Mesothelial cell of epicardium (in vitro differentiated cells): ENCODE measurements around the gene IFNGR2. TPM values are rescaled to one million over a fixed set of nuclear protein-coding genes. Genes with fewer than 3 reads are reported as not detected.
A peak's percentile ranks its signal among the peaks of the same experiment; 100 is the strongest.

ENCODE experiments used
- DNase-seq, 2 experiments: peaks; one replicate each; pipeline ENCODE4 v3.0.0; 2021; ENCODE audit warnings: low spot score in 2 of 2; ENCODE audit not compliant: unreplicated experiment in 2 of 2
- H3K27ac Mint-ChIP-seq: 2 replicates; pipeline ENCODE4 v1.8.0; 2021; ENCODE audit warnings: mixed read lengths
- H3K27me3 Mint-ChIP-seq: 2 replicates; pipeline ENCODE4 v1.8.0; 2021; ENCODE audit warnings: low read depth, mixed read lengths
- H3K36me3 Mint-ChIP-seq: 2 replicates; pipeline ENCODE4 v1.8.0; 2021; ENCODE audit warnings: mixed read lengths
- H3K4me1 Mint-ChIP-seq: 2 replicates; pipeline ENCODE4 v1.8.0; 2021; ENCODE audit warnings: mixed read lengths
- H3K4me3 Mint-ChIP-seq: 2 replicates; pipeline ENCODE4 v1.8.0; 2021; ENCODE audit warnings: mild to moderate bottlenecking, moderate library complexity, mixed read lengths
- H3K9me3 Mint-ChIP-seq: 2 replicates; pipeline ENCODE4 v1.8.0; 2021; ENCODE audit warnings: mixed read lengths
- total RNA-seq: library from RNA; stranded (reverse); gene quantifications from 3 replicates; pipeline ENCODE4 v1.2.1, GENCODE V29; 2021
- TF ChIP-seq, protein P1 (sequence below): fragments of 200-600 bp; sonication (generic); IDR thresholded peaks from one replicate; pipeline ENCODE4 v1.5.0; 2021; ENCODE audit warnings: antibody characterized with exemption; ENCODE audit not compliant: unreplicated experiment

The IFNGR2 gene
- total RNA-seq, 1 donor from 2014 or later, result 57.9 TPM

DNA sequence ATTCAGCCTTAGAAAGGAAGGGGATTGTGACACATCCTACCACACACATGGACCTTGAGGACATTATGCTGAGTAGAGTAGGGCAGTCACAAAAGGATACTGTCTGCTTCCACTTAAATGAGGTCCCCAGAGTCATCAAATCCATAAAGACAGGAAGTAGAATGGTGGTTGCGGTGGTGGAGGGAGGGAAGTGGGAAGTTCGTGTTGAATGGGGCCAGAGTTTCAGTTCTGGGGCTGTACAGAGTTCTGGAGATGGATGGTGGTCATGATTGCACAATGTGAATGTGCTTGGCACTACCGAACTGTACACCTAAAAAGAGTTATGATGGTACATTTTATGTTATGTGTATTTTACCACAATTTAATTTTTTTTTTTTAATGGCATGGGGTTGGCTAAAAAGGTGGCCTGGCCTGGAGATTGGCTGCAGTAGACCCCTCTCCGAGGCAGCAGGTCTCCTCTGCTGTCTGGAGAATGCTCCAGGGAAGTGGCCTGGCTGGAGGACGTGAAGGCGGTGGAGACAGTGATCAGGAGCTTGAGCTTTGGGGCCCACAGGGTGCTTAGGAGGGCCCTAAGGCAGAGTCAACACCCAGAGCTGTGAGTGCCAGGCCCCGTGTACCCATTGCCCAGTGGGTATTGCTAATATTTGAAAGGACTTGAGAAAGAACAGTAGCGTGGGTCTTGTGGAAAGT is 30.4 kb downstream of the IFNGR2 start:
- H3K9me3 Mint-ChIP-seq, result no peaks in the 10 kb centered on the region
- DNase-seq, result no peak
- no peaks in the 10 kb centered on the region for H3K4me1 Mint-ChIP-seq
- H3K4me3 Mint-ChIP-seq, result no peak overlapping the region
- no peaks in the 10 kb centered on the region for H3K27me3 Mint-ChIP-seq
- peak overlapping the region; percentile 56 for H3K27ac Mint-ChIP-seq
- TF ChIP-seq, protein P1, sequence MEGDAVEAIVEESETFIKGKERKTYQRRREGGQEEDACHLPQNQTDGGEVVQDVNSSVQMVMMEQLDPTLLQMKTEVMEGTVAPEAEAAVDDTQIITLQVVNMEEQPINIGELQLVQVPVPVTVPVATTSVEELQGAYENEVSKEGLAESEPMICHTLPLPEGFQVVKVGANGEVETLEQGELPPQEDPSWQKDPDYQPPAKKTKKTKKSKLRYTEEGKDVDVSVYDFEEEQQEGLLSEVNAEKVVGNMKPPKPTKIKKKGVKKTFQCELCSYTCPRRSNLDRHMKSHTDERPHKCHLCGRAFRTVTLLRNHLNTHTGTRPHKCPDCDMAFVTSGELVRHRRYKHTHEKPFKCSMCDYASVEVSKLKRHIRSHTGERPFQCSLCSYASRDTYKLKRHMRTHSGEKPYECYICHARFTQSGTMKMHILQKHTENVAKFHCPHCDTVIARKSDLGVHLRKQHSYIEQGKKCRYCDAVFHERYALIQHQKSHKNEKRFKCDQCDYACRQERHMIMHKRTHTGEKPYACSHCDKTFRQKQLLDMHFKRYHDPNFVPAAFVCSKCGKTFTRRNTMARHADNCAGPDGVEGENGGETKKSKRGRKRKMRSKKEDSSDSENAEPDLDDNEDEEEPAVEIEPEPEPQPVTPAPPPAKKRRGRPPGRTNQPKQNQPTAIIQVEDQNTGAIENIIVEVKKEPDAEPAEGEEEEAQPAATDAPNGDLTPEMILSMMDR, result no peak
- H3K36me3 Mint-ChIP-seq, result peaks cover 52% of the 10 kb centered on the region

DNA sequence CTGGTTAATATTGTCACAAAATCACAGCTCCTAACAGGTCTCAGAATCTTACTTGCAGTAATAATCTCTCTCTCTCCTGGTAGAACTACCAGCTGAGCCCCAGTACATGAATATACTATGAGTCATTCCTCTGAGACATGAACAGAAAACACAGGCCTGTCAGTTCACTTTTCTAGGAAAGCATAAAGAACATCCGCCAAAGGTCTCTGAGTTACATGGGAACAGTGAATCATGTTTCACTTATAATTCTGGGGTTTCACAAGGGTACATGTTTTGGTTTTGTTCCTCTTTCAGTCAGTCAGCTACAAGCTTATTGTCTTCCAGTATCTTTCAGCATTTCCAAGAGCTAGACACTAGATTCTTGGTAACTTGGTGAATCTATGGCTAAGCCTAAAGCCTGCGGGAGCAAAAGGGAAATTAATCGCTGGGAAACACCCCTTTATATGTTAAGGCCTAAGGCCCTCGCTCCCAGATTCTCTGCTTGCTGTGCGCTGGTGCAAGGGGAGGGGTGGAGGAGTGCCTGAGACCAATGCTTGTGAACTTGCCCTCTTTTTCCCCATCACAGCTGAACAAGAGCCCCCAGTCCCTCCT is 31.7 kb downstream of the IFNGR2 start:
- Mint-ChIP-seq H3K27ac (peak overlapping the region; percentile 62), H3K36me3 (peaks cover 48% of the 10 kb centered on the region)

DNA sequence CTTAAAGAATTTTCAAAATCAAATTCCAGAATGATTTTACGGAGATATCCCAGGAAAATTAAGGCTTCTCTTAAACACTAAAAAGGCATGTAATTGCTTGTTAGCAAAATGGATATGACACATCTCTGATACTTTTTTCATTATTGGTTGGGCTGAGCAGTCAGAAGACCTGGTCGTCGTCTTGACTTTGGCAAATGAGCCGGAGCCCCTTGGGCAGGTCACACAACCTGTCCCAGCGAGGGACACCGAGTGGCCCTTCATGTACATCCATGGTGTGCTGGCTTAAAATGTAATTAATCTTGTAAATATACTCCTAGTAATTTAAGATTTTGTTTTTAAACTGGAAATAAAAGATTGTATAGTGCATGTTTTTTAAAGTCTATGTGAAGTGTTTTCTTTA is 33.9 kb downstream of the IFNGR2 start:
- no peaks in the 10 kb centered on the region for H3K9me3 Mint-ChIP-seq
- H3K36me3 Mint-ChIP-seq, result peaks cover 38% of the 10 kb centered on the region
- no peaks in the 10 kb centered on the region for H3K27me3 Mint-ChIP-seq
- DNase-seq, result no peak
- H3K27ac Mint-ChIP-seq, result peak overlapping the region; percentile 39
- peaks cover 7% of the 10 kb centered on the region for H3K4me1 Mint-ChIP-seq
- TF ChIP-seq, protein P1, result no peak
- H3K4me3 Mint-ChIP-seq, result no peak overlapping the region

More for the DNA sequence above, 31.7 kb downstream of the IFNGR2 start:
- TF ChIP-seq, protein P1, result no peak
- H3K9me3 Mint-ChIP-seq, result no peaks in the 10 kb centered on the region
- H3K4me1 Mint-ChIP-seq, result no peaks in the 10 kb centered on the region
- H3K27me3 Mint-ChIP-seq, result no peaks in the 10 kb centered on the region
- no peak for DNase-seq
- no peak overlapping the region for H3K4me3 Mint-ChIP-seq

DNA sequence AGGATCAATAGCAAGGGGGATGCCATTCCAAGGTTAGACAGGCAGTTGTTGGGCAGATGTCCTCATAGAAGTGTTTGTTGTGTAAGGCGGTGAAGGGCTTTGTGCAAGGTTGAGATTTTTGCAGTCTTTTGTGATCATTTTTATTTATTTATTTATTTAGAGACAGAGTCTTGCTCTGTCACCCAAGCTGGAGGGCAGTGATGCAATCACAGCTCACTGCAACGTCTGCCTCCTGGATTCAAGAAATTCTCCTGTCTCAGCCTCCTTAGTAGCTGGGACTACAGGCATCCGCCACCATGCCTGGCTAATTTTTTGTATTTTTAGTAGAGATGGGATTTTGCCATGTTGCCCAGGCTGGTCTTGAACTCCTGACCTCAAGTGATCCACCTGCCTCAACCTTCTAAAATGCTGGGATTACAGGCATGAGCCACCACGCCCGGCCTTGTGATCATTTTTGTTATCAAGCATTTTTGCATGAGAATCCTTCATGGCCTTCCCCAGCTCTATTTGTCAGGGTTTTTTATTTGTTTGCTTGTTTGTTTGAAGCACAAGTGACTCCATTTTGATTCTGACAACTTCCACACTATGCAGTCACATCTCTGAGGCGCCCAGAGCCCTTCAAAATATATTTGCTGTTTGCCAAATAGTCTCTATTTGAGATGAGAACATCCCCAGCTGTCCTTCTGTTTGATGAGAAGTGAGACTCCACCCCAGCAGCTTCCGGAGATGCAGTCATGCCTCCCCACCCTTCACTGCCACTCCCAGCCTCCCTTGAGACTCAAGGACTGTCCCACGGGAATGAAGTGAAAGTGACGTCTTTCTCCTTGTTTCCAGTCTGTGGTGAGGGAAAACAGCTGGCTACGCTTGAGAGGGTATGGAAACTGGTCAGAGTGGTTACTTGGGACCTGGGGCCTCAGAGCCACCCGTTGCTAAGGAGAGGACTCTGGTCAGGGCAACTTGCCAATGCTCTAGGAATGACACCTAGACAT is 38.6 kb downstream of the IFNGR2 start:
- Mint-ChIP-seq H3K27ac (peak overlapping the region; percentile 73), H3K9me3 (no peaks in the 10 kb centered on the region), H3K27me3 (no peaks in the 10 kb centered on the region), H3K36me3 (peaks cover 11% of the 10 kb centered on the region), H3K4me3 (no peak overlapping the region), H3K4me1 (peaks cover 19% of the 10 kb centered on the region)
- DNase-seq, result no peak
- TF ChIP-seq, protein P1, result no peak

DNA sequence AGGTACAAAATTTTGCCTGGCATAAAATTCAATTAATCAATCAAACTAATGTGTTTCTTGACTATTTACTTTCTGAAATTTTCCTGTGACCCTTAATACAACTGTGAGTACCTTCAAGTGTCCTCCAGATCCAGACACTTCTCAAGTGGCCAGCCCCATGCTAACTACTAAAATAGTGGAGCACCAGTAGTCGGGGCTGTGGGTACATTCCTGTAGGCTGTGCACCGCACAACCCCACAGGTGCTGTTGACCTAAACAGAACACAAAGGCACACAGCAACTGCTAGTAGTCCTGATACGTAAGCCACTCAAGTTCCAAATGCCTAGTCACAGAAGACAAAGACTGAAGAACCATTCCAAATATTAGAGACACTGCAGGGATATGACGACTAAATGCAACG is 40.0 kb downstream of the IFNGR2 start:
- TF ChIP-seq, protein P1, result no peak
- no peak overlapping the region for H3K4me3 Mint-ChIP-seq
- H3K9me3 Mint-ChIP-seq, result no peaks in the 10 kb centered on the region
- DNase-seq, result no peak
- no peaks in the 10 kb centered on the region for H3K27me3 Mint-ChIP-seq
- H3K27ac Mint-ChIP-seq, result peak overlapping the region; percentile 25
- peaks cover 4% of the 10 kb centered on the region for H3K36me3 Mint-ChIP-seq
- peaks cover 19% of the 10 kb centered on the region for H3K4me1 Mint-ChIP-seq
